HUES64 (cell line): ENCODE results near the gene CTXND2.

ENCODE experiments used
- H3K27ac ChIP-seq: 2 replicates; pipeline ENCODE4 v1.7.0; 2013; ENCODE audit warnings: low read depth, low read length, inconsistent platforms
- H3K27me3 ChIP-seq: 2 replicates; pipeline ENCODE4 v1.6.1; 2013; ENCODE audit warnings: mild to moderate bottlenecking, low read length; ENCODE audit not compliant: insufficient read depth
- H3K36me3 ChIP-seq: 2 replicates; pipeline ENCODE4 v1.6.1; 2013; ENCODE audit warnings: mild to moderate bottlenecking, low read length; ENCODE audit not compliant: insufficient read depth
- H3K4me1 ChIP-seq: 2 replicates; pipeline ENCODE4 v1.6.1; 2013; ENCODE audit warnings: mild to moderate bottlenecking, low read length, moderate library complexity; ENCODE audit not compliant: insufficient read depth
- H3K4me3 ChIP-seq: 2 replicates; pipeline ENCODE4 v1.5.1; 2013; ENCODE audit warnings: mild to moderate bottlenecking, low read length, moderate library complexity
- H3K9ac ChIP-seq: 2 replicates; pipeline ENCODE4 v1.6.1; 2013; ENCODE audit warnings: mild to moderate bottlenecking, low read depth, low read length
- H3K9me3 ChIP-seq: 2 replicates; pipeline ENCODE4 v1.6.1; 2013; ENCODE audit warnings: low read depth, low read length; ENCODE audit not compliant: insufficient read depth
- WGBS: fragments of 150-250, 120-280 bp; methylation state at CpG from one replicate; pipeline ENCODE4 v1.1.7; 2013; ENCODE audit warnings: missing lambda C conversion rate; 5-methylcytosine and 5-hydroxymethylcytosine counted together

Gene CTXND2

DNA sequence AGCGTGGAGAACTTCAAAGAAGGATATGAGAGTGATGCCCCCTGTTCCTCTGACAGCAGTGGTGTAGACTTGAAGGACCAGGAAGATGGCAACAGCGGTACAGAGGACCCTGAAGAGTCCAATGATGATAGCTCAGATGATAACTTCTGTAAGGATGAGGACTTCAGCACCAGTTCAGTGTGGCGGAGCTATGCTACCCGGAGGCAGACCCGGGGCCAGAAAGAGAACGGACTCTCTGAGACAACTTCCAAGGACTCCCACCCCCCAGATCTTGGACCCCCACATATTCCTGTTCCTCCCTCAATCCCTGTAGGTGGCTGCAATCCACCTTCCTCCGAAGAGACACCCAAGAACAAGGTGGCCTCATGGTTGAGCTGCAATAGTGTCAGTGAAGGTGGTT, 73.7 kb downstream of the CTXND2 start:
- Histone ChIP-seq H3K27ac (no peak overlapping the region), H3K9ac (no peak overlapping the region), H3K27me3 (no peaks in the 10 kb centered on the region), H3K4me3 (no peak overlapping the region), H3K9me3 (no peaks in the 10 kb centered on the region), H3K4me1 (no peaks in the 10 kb centered on the region), H3K36me3 (peaks cover 94% of the 10 kb centered on the region)
- 92% methylated on average over 7 of the region's 7 CpGs for WGBS

- peaks cover 97% of the 10 kb centered on the region for H3K36me3 ChIP-seq
- H3K27me3 ChIP-seq: no peaks in the 10 kb centered on the region
- no peak overlapping the region for H3K9ac ChIP-seq
- WGBS: 89% methylated on average over 4 of the region's 4 CpGs
- H3K9me3 ChIP-seq: no peaks in the 10 kb centered on the region
- H3K27ac ChIP-seq: no peak overlapping the region
- no peaks in the 10 kb centered on the region for H3K4me1 ChIP-seq
- H3K4me3 ChIP-seq: no peak overlapping the region
These were observed 74.8 kb downstream of the CTXND2 start for GRCh38 chr1:150961756-150962155.
